Left colon (tissue), 2 donors: Measurements from ENCODE around the gene KREMEN1. TPM values are rescaled to one million over a fixed set of nuclear protein-coding genes. Genes with fewer than 3 reads are reported as not detected.
A peak's percentile ranks its signal among the peaks of the same experiment; 100 is the strongest.

Source experiments
- ATAC-seq: fragments of 200-7000 bp; cut with Tn5 transposase; one replicate; pipeline ENCODE4 v1.9.1; 2020; ENCODE audit warnings: mild to moderate bottlenecking, moderate library complexity
- DNase-seq, 2 donors: peaks; one replicate each; pipeline ENCODE4 v3.0.0-alpha.2; 2020
- intact Hi-C, 2 donors: fragments of 100-400 bp; cut with DNase I in 1 of 2; cut with micrococcal nuclease in 1 of 2; formaldehyde crosslinking; loops; one replicate each; pipeline versions ENCODE4 v1.11.2 to v1.14.0; 2022; cut with DNase I, micrococcal nuclease
- total RNA-seq, 2 donors: library from RNA; stranded (reverse); fragmentation: NEBNext Ultra II Directional; extraction: Animal tissue kit (Norgen Biotek cat#: 25700); gene quantifications; one replicate each; pipeline ENCODE4 v1.2.1, GENCODE V29; 2021
- donor health status: DM: no; HTN: no; CAD: no.
- donor health status: DM: yes; HTN: yes; CAD: no.

The KREMEN1 gene
- total RNA-seq, 2 donors from 2014 or later = 24.0 to 38.7 TPM

GRCh38 chr22:29139965-29140782, 67.3 kb downstream of the KREMEN1 start:
- intact Hi-C loops = no loop called here
- no peak for DNase-seq
- no peak for ATAC-seq

- no peak for ATAC-seq
- DNase-seq = no peak
Measured at GRCh38 chr22:29141078-29141688, 68.3 kb downstream of the KREMEN1 start.

GRCh38 chr22:29142116-29142515, 69.3 kb downstream of the KREMEN1 start:
- ATAC-seq = no peak
- intact Hi-C loops = no loop called here
- DNase-seq = no peak

More at GRCh38 chr22:29141078-29141688, 68.3 kb downstream of the KREMEN1 start:
- intact Hi-C loops = no loop called here

GRCh38 chr22:29143941-29144785, 71.3 kb downstream of the KREMEN1 start:
- ATAC-seq (no peak), DNase-seq (no peak)
- intact Hi-C loops = no loop called here

GRCh38 chr22:29144786-29145160, 71.9 kb downstream of the KREMEN1 start:
- DNase-seq = no peak
- intact Hi-C loops = no loop called here
- no peak for ATAC-seq

GRCh38 chr22:29145321-29146072, 72.7 kb downstream of the KREMEN1 start:
- ATAC-seq = peak; percentile 61
- no peak for DNase-seq
- intact Hi-C loops = no loop called here

- ATAC-seq = no peak
- no peak for DNase-seq
- intact Hi-C loops = no loop called here
Measured at GRCh38 chr22:29146091-29146560, 73.3 kb downstream of the KREMEN1 start.

- ATAC-seq (no peak), DNase-seq (no peak)
- intact Hi-C loops = no loop called here
Measured at GRCh38 chr22:29146771-29147170, 73.9 kb downstream of the KREMEN1 start.

GRCh38 chr22:29147331-29147899, 74.6 kb downstream of the KREMEN1 start:
- intact Hi-C loops = no loop called here
- ATAC-seq (no peak), DNase-seq (no peak)

- DNase-seq = no peak
- no peak for ATAC-seq
- intact Hi-C loops = no loop called here
Measured at GRCh38 chr22:29148036-29148435, 75.2 kb downstream of the KREMEN1 start.

GRCh38 chr22:29148826-29149225, 76.0 kb downstream of the KREMEN1 start:
- no peak for ATAC-seq
- DNase-seq = no peak
- intact Hi-C loops = no loop called here

GRCh38 chr22:29149841-29150555, 77.2 kb downstream of the KREMEN1 start:
- no peak for ATAC-seq
- intact Hi-C loops = no loop called here
- no peak for DNase-seq

- intact Hi-C loops = no loop called here
- DNase-seq = no peak
- ATAC-seq = no peak
Measured at GRCh38 chr22:29150701-29151100, 77.9 kb downstream of the KREMEN1 start.

GRCh38 chr22:29151316-29151715, 78.5 kb downstream of the KREMEN1 start:
- intact Hi-C loops = no loop called here
- ATAC-seq (no peak), DNase-seq (no peak)

GRCh38 chr22:29152045-29152953, 79.5 kb downstream of the KREMEN1 start:
- no peak for DNase-seq
- peak; percentile 34 for ATAC-seq
- intact Hi-C loops = no loop called here

- intact Hi-C loops = no loop called here
- no peak for ATAC-seq
- no peak for DNase-seq
Measured at GRCh38 chr22:29152954-29153719, 80.3 kb downstream of the KREMEN1 start.
